Esophagus squamous epithelium (tissue), 5 donors: Measurements from ENCODE around the gene BACH2. TPM values are rescaled to one million over a fixed set of nuclear protein-coding genes. Genes with fewer than 3 reads are reported as not detected.

Experiments
- DNase-seq: peaks from one replicate; lab custom pipeline; 2025; lab: John Stamatoyannopoulos, UW
- H3K27ac ChIP-seq, 4 donors: fragments of 200-600 bp; sonication (generic); one replicate each; pipeline ENCODE4 v1.5.1; 2016 to 2019; ENCODE audit warnings: mild to moderate bottlenecking in 1 of 4
- H3K27me3 ChIP-seq, 4 donors: fragments of 200-600 bp; sonication (generic); 1 replicate in 3 of 4; 2 replicates in 1 of 4; pipeline versions ENCODE4 v1.5.1 to v1.6.0; 2017 to 2021; ENCODE audit warnings: antibody characterized with exemption in 1 of 4
- H3K36me3 ChIP-seq, 3 donors: fragments of 200-600 bp; sonication (generic); one replicate each; pipeline ENCODE4 v1.5.1; 2016 to 2019
- H3K4me1 ChIP-seq, 3 donors: fragments of 200-600 bp; sonication (generic); one replicate each; pipeline ENCODE4 v1.5.1; 2017 to 2019
- H3K4me3 ChIP-seq, 4 donors: fragments of 200-600 bp; sonication (generic); 1 replicate in 3 of 4; 2 replicates in 1 of 4; pipeline ENCODE4 v1.5.1; 2016 to 2019; ENCODE audit warnings: mild to moderate bottlenecking in 2 of 4, moderate library complexity in 1 of 4
- H3K9me3 ChIP-seq, 3 donors: fragments of 200-600 bp; sonication (generic); one replicate each; pipeline ENCODE4 v1.5.1; 2016 to 2019
- CTCF ChIP-seq, 6 experiments: fragments of 450-650 bp in 4 of 6; fragments of 200-600 bp in 2 of 6; sonication (generic) in 2 of 6; IDR thresholded peaks; one replicate each; pipeline ENCODE4 v1.5.1; 2016 to 2019; ENCODE audit warnings: antibody characterized with exemption in 6 of 6, mild to moderate bottlenecking in 4 of 6, moderate library complexity in 4 of 6
- POLR2A ChIP-seq, 4 donors: fragments of 450-650 bp; IDR thresholded peaks; one replicate each; pipeline ENCODE4 v1.6.1; 2017; ENCODE audit warnings: antibody characterized with exemption in 4 of 4, mild to moderate bottlenecking in 4 of 4, moderate library complexity in 3 of 4
- WGBS, 2 donors: methylation state at CpG; one replicate each; pipeline ENCODE4 v1.1.5; 2018; 5-methylcytosine and 5-hydroxymethylcytosine counted together
- intact Hi-C: fragments of 100-400 bp; cut with DNase I; formaldehyde crosslinking; loops from one replicate; pipeline ENCODE4 v1.15.0; 2022
- total RNA-seq, 4 donors: library from RNA; depleted of rRNA; stranded (reverse); fragments of >200 nt; gene quantifications; one replicate each; pipeline ENCODE4 v1.1.0, GENCODE V29; 2016
- donor health status: DM: yes; HTN: yes; CAD: no.

The BACH2 gene
- total RNA-seq, 4 donors from 2014 or later, result 0.22 to 6.1 (median 0.66) TPM

GRCh38 chr6:90028995-90029635, 267.5 kb downstream of the BACH2 start:
- intact Hi-C loops, result no loop called here
- Histone ChIP-seq H3K9me3 (no peaks in the 10 kb centered on the region), H3K36me3 (no peaks in the 10 kb centered on the region), H3K4me3 (no peak overlapping the region), H3K27ac (no peak overlapping the region), H3K4me1 (no peaks in the 10 kb centered on the region), H3K27me3 (no peaks in the 10 kb centered on the region)
- 66 to 71% methylated on average over 10 of the region's 10 CpGs for WGBS, 2 donors
- TF ChIP-seq POLR2A (IDR thresholded peaks at IDR 0.05) (no peak), CTCF (IDR thresholded peaks at IDR 0.05) (no peak)
- DNase-seq, result no peak

- H3K36me3 ChIP-seq, result no peaks in the 10 kb centered on the region
- 85 to 90% methylated on average over 7 of the region's 7 CpGs for WGBS, 2 donors
- no peak overlapping the region for H3K27ac ChIP-seq
- DNase-seq, result no peak
- no peaks in the 10 kb centered on the region for H3K4me1 ChIP-seq
- no peaks in the 10 kb centered on the region for H3K27me3 ChIP-seq
- no peak for TF ChIP-seq POLR2A (IDR thresholded peaks at IDR 0.05)
- TF ChIP-seq CTCF (IDR thresholded peaks at IDR 0.05), result no peak
- no peak overlapping the region for H3K4me3 ChIP-seq
- intact Hi-C loops, result no loop called here
- no peaks in the 10 kb centered on the region for H3K9me3 ChIP-seq
Observed at GRCh38 chr6:90028066-90028778, 268.4 kb downstream of the BACH2 start.

DNA sequence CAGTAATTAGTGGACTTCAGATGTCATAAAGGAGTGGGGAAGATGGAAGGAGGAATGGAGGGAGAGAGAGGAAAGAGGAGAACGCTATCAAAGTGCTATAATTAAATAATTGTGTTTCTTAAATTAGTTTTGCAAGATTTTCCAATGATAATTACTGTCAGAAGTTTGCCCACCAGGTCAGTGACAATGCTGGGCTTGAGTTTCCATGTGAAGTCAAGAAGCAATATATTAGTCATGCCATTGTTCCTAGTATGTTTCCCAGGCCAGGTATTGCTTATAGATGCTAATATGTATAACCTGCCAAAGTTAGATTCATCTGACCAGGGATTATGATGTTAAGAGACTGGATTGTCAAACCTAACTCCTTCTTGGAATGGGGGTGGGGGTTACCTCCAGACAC, 270.4 kb downstream of the BACH2 start:
- no peak for TF ChIP-seq POLR2A (IDR thresholded peaks at IDR 0.05)
- Histone ChIP-seq H3K27me3 (no peaks in the 10 kb centered on the region), H3K4me3 (no peak overlapping the region), H3K4me1 (no peaks in the 10 kb centered on the region), H3K27ac (no peak overlapping the region), H3K9me3 (no peaks in the 10 kb centered on the region), H3K36me3 (no peaks in the 10 kb centered on the region)
- 70 to 71% methylated on average over 1 of the region's 1 CpG for WGBS, 2 donors
- DNase-seq, result no peak
- intact Hi-C loops, result no loop called here

DNA sequence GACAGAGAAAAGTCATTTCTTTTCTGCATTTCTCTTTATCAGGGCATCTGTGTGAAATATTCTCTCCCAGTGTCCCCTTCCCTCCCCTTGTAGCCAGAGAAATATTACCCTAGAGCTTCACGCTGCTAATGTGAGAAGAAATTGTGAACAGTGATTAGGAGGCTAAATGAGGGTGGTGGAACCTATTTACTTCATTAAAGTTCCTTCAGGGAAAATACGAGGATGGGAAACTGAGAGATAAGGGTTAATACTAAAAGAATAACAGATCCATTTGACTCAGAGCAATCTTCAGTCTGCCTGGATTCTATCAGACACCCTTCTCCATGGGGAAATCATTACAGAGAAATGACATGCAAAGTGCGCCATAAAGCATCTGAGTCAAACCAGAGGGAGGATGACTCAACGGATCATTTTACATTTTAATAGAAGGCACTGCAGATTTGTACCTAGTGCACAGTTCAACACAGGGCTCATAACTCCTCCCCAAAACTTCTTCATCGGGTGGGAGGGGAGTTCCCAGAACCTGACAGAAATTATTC, 271.1 kb downstream of the BACH2 start:
- H3K27ac ChIP-seq, result no peak overlapping the region
- 11 to 46% methylated on average over 4 to 5 of the region's 5 CpGs for WGBS, 2 donors
- no peaks in the 10 kb centered on the region for H3K9me3 ChIP-seq
- TF ChIP-seq POLR2A (IDR thresholded peaks at IDR 0.05) (no peak), CTCF (IDR thresholded peaks at IDR 0.05) (no peak)
- DNase-seq, result no peak
- intact Hi-C loops, result no loop called here
- H3K4me1 ChIP-seq, result no peaks in the 10 kb centered on the region
- H3K36me3 ChIP-seq, result no peaks in the 10 kb centered on the region
- H3K4me3 ChIP-seq, result no peak overlapping the region
- H3K27me3 ChIP-seq, result no peaks in the 10 kb centered on the region

DNA sequence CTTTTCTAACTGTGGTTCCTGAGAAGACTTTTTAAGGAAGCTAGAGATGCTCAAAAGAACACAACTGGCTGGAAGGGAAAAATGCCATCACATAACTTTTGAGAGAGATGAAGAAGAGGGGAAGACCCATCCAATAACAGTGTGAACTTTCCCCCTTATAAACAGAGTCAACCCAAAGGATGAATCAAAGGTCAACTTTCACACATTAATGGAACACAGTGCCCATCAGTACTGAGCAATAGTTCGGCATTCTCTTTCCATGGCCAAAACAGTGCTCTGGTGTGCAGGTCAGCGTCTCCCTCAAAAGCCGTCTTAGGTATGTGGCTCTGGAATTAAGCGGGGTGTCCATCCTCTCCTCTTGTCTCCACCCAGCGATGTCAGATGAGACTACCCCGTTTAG, 272.0 kb downstream of the BACH2 start:
- TF ChIP-seq POLR2A (IDR thresholded peaks at IDR 0.05), result no peak
- TF ChIP-seq CTCF (IDR thresholded peaks at IDR 0.05), result no peak
- intact Hi-C loops, result no loop called here
- Histone ChIP-seq H3K27ac (no peak overlapping the region), H3K36me3 (no peaks in the 10 kb centered on the region), H3K4me1 (no peaks in the 10 kb centered on the region), H3K27me3 (no peaks in the 10 kb centered on the region), H3K9me3 (no peaks in the 10 kb centered on the region), H3K4me3 (no peak overlapping the region)
- DNase-seq, result no peak
- WGBS, 2 donors, result 93 to 100% methylated on average over 5 of the region's 6 CpGs
